NCI-H1105 treated with DMSO at 0.1 percent for 48 hours (cell line): ENCODE measurements around the gene PGGHG.
"Not testable (repeated sequence)": the region's sequence is repeated elsewhere in the genome, so short reads cannot be mapped to it uniquely, and the experiment has no call there.

Source experiments
- DNase-seq: peaks from one replicate; lab custom pipeline; 2025; lab: John Stamatoyannopoulos, UW

Gene PGGHG

GRCh38 chr11:285021-285893, 3.7 kb upstream of the PGGHG start:
- no peak for DNase-seq

DNA sequence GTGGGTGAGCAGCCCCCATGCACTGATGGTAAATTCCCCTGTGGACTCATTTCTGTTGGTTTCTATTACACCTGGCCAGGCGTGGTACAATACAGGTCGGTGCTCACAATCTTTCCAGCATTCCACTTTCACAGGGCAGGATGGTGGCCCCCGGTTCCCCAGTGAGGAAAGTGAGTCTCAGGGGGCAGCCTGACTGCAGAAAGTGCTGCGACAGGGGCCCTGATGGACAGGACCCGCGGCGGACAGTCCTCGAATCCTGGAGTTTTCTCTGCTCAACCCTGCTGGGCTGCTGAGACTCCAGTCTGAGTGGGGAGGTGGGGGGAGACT, 3.1 kb upstream of the PGGHG start:
- DNase-seq: no peak

GRCh38 chr11:286977-287820, 1.7 kb upstream of the PGGHG start:
- not testable (repeated sequence) for DNase-seq

GRCh38 chr11:287821-288477, 977 bp upstream of the PGGHG start:
- no peak for DNase-seq

GRCh38 chr11:289398-289711, 429 bp downstream of the PGGHG start:
- DNase-seq: no peak

DNA sequence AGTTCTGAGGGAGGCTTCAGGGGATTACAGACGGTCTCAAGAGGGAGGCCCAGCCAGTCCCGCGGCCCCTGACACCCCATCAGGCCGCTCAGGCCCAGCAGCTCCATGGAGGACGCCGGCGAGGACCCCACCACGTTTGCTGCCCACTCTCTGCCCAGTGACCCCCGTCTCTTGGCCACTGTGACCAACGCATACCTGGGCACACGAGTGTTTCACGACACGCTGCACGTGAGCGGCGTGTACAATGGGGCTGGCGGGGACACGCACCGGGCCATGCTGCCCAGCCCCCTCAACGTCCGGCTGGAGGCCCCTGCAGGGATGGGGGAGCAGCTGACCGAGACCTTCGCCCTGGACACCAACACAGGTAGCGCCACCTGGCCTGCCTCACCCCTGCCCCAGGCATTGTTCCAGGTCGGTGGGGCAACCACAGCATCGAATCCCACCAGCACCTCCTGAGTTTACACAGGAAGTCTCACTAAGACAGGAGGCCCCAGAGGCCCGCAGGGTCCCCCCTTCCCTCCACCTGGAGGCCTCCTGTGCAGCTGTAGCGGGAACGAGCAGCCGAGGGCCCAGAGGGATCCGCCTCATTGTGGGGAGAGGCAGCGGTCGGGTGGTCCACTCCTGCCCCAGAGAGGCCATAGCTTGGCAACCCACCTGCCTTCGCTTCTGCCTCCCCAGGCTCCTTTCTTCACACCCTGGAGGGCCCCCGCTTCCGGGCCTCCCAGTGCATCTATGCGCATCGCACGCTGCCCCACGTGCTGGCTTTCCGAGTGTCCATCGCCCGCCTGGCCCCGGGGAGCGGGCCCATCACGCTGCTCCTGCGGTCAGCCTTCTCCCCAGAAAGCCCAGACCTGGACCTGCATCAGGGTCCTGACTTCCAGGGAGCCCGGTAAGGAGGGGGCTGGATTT, 1.0 kb downstream of the PGGHG start:
- no peak for DNase-seq

- DNase-seq: no peak
Measured at GRCh38 chr11:290621-291231, 1.8 kb downstream of the PGGHG start.

GRCh38 chr11:291281-292210, 2.6 kb downstream of the PGGHG start:
- DNase-seq: no peak

- no peak for DNase-seq
Measured at GRCh38 chr11:292211-293121, 3.5 kb downstream of the PGGHG start.

- DNase-seq: no peak
Measured at GRCh38 chr11:293271-293851, 4.4 kb downstream of the PGGHG start.

DNA sequence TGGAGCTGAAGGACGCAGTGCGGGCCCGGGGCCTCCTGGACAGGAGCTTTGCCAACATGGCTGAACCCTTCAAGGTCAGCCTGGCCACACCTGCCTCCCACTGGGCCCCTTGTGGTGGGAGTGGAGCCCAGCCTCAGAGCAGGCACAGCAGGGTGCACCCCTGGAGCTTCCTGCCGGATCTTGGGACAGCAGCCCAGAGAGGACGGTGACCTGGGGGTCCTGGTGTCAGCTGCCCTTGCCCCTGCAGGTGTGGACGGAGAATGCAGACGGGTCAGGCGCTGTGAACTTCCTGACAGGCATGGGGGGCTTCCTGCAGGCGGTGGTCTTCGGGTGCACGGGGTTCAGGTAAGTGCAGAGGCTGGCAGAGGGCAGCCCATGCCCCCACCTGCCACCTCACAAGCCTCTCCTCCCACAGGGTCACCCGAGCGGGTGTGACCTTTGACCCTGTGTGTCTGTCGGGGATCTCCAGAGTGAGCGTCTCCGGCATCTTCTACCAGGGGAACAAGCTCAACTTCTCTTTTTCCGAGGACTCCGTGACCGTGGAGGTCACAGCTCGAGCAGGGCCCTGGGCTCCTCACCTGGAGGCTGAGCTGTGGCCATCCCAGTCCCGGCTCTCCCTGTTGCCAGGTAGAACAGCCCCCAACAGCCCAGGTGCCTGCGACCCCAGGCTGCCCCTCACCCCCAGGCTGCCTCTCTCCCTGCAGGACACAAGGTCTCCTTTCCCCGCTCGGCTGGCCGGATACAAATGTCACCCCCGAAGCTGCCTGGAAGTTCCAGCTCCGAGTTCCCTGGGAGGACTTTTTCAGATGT, 5.1 kb downstream of the PGGHG start:
- no peak for DNase-seq

GRCh38 chr11:294780-295179, 5.9 kb downstream of the PGGHG start:
- DNase-seq: no peak

GRCh38 chr11:295351-296170, 6.6 kb downstream of the PGGHG start:
- no peak for DNase-seq

GRCh38 chr11:296171-297050, 7.5 kb downstream of the PGGHG start:
- DNase-seq: no peak

DNA sequence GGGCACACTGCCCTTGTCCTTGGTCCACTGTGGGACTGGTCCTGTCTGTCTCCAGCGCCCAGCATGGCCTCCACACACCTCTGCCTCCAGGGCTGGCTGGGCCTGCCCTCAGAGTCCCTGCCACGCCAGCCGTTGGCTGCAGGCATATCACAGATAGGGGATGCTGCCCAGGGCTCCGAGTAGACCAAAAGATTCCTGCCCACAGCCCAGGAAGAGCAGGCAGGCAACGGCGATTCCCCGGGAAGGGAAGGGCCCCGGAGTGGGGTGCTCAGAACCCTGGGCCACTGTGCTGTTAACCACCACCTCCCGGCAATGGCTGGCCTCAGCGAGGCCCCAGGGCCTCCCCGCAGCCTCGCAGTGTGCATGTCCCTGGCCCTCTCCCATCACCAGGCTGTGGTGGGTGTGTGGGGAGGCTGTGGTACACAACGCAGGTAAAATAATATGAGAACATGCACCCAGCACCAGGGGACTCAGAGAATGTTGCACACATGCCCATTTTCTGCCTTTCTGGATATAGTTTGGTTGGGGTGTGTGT, 8.2 kb downstream of the PGGHG start:
- no peak for DNase-seq
